GM18505 (cell line): ENCODE measurements around the gene RPTOR.

ENCODE experiments used
- ATAC-seq: cut with Tn5 transposase; IDR thresholded peaks from one replicate; pipeline ENCODE4 v1.9.1; 2021; ENCODE audit not compliant: unreplicated experiment
- POLR2A ChIP-seq: IDR thresholded peaks from 4 replicates; pipeline ENCODE4 v1.6.1; 2011; ENCODE audit warnings: borderline replicate concordance; ENCODE audit not compliant: insufficient read depth, insufficient read length; ENCODE audit errors: extremely low read depth

RPTOR gene

DNA sequence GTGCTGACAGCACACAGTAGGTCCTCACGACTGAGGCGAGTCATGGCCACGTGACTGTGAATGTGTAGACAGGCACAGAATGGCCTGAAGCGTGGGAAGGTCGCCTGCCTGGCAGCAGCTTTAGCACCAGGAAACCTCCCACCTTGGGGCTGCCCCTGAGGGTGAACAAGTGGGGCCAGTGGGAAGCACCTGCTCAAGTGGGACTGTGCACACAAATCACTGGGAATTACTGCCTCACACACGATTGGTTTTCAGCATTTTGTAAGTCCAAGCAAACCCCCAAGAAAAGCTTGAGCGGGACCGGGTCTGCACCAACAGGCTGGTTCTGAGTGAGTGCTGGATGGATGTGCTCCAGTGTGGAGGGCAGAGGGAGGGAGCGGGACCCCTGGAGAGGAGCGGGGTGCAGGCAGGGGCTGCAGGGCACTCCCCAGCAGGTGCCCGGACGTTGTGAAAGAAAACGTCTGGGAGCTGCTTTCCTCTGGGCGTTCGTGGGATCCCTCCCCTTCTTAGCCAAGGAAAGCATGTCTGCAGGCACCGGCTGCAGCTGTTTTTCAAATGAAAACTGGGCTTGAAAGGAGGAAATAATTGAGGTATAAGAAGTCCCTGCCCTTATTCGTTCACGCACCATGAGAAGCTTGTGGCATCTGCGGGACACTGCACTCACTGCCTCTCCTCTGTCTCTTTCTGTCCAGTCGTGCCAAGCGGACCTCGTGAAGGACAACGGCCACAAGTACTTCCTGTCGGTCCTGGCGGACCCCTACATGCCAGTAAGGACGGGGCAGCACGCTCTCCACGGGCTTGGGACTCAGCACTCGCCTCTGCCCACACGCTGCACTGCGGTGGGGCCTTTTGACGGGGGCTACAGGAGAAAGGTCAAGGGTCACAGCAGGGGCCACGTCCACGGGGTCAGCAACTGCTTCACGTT lies 335.3 kb downstream of the RPTOR start:
- no peak for ATAC-seq

GRCh38 chr17:80880648-80880985 lies 336.0 kb downstream of the RPTOR start:
- ATAC-seq, result no peak
- no peak for TF ChIP-seq POLR2A

More for the DNA sequence above, 335.3 kb downstream of the RPTOR start:
- TF ChIP-seq POLR2A, result no peak

GRCh38 chr17:80881306-80881705 lies 336.7 kb downstream of the RPTOR start:
- no peak for ATAC-seq

GRCh38 chr17:80882323-80882722 lies 337.7 kb downstream of the RPTOR start:
- TF ChIP-seq POLR2A, result no peak
- no peak for ATAC-seq

More at GRCh38 chr17:80881306-80881705, 336.7 kb downstream of the RPTOR start:
- no peak for TF ChIP-seq POLR2A

- no peak for TF ChIP-seq POLR2A
- ATAC-seq, result no peak
Measured at GRCh38 chr17:80882926-80883685, 338.5 kb downstream of the RPTOR start.

DNA sequence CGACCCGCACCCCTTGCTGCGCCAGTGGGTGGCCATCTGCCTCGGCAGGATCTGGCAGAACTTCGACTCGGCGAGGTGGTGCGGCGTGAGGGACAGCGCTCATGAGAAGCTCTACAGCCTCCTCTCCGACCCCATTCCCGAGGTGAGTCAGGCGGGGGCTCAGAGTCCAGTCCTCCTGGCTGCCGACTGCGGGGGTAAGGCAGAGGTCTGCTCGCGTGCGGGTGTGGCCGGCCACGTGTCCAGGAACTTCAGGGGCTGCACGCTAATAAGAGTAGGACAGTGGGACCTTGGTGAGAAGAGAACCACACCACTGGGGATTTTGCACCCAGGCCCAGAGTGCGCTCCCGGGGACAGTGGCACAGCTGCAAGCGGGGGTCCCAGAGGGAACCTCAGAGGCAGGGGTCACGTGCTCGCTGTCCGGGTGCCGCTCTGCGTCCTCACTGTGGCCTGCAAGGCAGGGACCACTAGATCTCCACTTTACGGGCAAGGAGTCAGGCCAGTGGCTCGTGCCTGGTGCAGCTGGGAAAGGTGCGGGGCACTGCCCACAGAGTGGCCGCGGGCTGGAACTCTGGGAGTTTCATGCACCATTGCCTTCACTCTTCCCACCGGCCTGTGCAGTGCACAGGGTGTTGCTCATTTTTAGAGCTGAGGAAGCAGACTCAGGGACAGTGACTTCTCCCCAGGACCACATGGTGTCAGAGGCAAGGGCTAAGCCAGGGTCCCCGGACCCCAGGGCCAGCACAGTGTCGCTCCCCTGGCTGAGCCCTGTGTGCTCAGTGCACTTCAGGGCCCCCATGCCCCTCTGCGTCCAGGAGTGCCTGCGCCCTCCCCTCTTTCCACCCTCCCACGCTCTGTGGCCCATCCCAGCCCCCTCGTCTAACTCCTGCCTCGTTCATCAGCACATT lies 339.4 kb downstream of the RPTOR start:
- TF ChIP-seq POLR2A, result no peak
- ATAC-seq, result no peak

- no peak for ATAC-seq
- no peak for TF ChIP-seq POLR2A
Measured at GRCh38 chr17:80884811-80885210, 340.2 kb downstream of the RPTOR start.

GRCh38 chr17:80885947-80886582 lies 341.4 kb downstream of the RPTOR start:
- ATAC-seq, result no peak
- TF ChIP-seq POLR2A, result no peak

DNA sequence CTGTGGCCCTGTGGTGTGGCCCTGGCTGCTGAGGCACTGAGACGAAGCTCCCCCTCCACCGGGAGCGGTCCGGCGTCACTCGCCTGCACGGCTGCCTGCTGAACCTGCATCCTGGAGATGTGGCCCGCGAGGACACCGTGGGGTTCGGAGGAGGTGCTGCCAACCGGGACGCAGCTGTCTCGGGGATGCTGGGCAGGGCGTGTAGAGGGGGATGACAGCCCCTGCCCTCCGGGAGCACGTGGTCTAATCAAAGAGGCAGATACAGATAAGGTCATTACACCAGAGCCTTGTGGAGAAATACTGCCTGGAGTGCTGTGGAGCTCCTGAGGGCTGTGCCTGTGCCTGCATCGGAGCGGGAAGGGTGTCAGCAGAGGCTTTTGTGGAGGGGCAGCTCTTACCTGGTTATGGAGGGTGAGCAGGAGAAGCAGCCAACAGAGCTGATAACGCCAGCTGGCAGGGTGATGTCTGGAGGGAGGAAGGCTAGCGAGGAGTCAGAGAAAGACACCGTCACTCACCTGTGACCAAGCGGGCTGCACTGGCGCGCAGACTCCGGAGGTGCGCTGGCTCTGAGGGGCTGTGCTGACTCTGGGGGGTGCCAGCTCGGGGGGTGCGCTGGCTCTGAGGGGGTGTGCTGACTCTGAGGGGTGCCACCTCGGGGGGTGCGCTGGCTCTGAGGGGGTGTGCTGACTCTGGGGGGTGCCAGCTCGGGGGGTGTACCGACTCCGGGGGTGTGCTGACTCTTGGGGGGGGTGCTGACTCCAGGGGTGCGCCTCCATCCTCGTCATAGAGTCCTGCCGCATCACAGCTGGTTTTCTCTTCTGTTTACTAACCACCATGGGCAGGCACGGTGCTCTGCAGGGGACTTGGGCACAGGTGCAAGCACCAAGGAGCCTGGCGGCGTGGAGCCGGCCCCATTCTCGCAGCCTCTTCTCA lies 342.3 kb downstream of the RPTOR start:
- no peak for ATAC-seq
- TF ChIP-seq POLR2A, result no peak

- ATAC-seq, result no peak
- no peak for TF ChIP-seq POLR2A
Measured at GRCh38 chr17:80887639-80888175, 343.1 kb downstream of the RPTOR start.
